ENCODE data around the gene ALOXE3. TPM values are rescaled to one million over a fixed set of nuclear protein-coding genes. Genes with fewer than 3 reads are reported as not detected.

The ALOXE3 gene
- polyA plus RNA-seq, 1 experiment = 0.04 TPM

DNA sequence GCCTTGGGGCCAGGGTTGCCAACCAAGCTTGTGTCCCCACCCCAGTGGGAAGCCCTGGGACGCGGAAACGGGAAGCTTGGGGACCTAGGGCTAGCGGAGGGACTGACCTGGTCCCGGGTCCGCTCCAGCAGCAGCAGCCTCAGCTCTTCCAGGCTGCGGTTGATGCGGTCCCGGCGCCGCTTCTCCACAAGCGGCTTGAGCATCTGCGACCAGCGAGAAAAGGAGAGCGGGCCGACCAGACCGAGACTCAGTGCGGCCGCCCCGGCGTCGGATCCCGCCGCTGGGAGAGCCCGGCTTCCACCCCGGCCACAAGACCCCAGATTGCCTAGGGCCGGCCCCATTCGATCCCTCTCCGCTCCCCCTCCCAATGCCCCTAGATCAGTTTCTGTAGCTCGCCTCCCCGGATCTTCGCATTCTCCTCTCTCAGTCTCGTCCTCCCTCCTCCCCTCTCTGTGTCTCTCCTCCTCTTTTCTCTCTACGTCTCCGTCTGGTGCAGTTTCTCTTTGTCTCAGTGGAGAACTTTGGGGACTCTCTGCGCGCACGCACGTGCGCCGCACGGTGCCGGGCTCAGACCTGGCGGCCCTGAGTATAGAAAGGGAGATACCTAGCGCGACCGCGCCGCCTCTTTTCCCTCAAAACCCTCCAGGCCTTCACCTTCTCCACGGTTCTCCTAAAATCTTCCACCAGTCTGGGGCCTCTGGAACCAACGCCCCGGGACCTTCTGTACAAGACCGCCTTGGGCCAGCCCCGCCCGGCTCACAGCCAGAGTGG lies 4.8 kb upstream of the ALOXE3 start:
- peak overlapping the region; percentile 69 for H3K4me3 ChIP-seq (ENCODE audit: low read depth, low read length)
- CTCF ChIA-PET = interaction anchor here (1.2 to 1.7 kb wide), 2 partner anchors 10 to 35 kb away, joined by 3 to 9 read pairs; no protein-coding TSS in a partner anchor
- H3K9me3 ChIP-seq (ENCODE audit: control insufficient read depth, insufficient read depth, low read length) = no peaks in the 10 kb centered on the region; the same call in 1 of the 2 replicates
- POLR2A ChIA-PET = interaction anchor here (0.6 kb wide), 1 partner anchor 34 kb away, joined by 3 read pairs; no protein-coding TSS in a partner anchor
- peaks cover 6% of the 10 kb centered on the region for H3K27me3 ChIP-seq (ENCODE audit: control insufficient read depth, insufficient read depth, low read length)
- DNase-seq (ENCODE audit: low read depth, low spot score) = no peak
- H3K27ac ChIP-seq (ENCODE audit: low read depth, low read length) = no peak overlapping the region
- TF ChIP-seq, protein P1, sequence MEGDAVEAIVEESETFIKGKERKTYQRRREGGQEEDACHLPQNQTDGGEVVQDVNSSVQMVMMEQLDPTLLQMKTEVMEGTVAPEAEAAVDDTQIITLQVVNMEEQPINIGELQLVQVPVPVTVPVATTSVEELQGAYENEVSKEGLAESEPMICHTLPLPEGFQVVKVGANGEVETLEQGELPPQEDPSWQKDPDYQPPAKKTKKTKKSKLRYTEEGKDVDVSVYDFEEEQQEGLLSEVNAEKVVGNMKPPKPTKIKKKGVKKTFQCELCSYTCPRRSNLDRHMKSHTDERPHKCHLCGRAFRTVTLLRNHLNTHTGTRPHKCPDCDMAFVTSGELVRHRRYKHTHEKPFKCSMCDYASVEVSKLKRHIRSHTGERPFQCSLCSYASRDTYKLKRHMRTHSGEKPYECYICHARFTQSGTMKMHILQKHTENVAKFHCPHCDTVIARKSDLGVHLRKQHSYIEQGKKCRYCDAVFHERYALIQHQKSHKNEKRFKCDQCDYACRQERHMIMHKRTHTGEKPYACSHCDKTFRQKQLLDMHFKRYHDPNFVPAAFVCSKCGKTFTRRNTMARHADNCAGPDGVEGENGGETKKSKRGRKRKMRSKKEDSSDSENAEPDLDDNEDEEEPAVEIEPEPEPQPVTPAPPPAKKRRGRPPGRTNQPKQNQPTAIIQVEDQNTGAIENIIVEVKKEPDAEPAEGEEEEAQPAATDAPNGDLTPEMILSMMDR (IDR thresholded peaks at IDR 0.05; ENCODE audit: low read depth, low read length) = no peak

DNA sequence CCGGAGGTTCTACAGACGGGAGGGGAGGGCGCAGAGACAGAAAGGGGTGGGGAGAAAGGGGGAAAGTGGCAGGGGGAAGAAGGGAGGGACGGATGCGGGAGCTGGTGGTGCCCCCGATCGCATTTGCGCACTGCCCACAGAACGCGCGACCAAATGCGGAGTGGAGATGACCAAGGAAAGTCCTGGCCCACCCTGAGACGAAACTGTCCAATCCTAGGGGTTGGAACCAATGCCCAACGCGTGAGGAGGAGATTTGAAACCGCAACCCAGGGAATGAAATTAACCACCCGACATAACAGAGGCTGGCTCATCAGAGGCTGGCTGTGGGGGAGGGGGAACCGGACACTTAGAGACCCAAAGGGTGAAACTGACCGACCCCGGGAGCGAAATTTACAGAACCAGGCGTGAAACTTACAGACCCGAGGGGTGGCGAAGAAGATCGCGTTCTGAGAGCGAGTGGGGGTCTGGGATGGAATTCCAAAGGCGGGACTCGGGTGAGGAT lies 4.2 kb upstream of the ALOXE3 start:
- Histone ChIP-seq H3K4me3 (ENCODE audit: low read depth, low read length) (peak overlapping the region; percentile 69), H3K27ac (ENCODE audit: low read depth, low read length) (no peak overlapping the region), H3K27me3 (ENCODE audit: control insufficient read depth, insufficient read depth, low read length) (peaks cover 7% of the 10 kb centered on the region), H3K9me3 (ENCODE audit: control insufficient read depth, insufficient read depth, low read length) (no peaks in the 10 kb centered on the region; the same call in 1 of the 2 replicates)
- ChIA-PET POLR2A (interaction anchor here (0.6 to 1.1 kb wide), 4 partner anchors 34 to 100 kb away, joined by 3 to 5 read pairs (median 3); no protein-coding TSS in a partner anchor), CTCF (interaction anchor here (0.6 to 1.2 kb wide), 2 partner anchors 11 to 55 kb away, joined by 3 read pairs; no protein-coding TSS in a partner anchor)
- DNase-seq (ENCODE audit: low read depth, low spot score) = no peak
- TF ChIP-seq, protein P1 (IDR thresholded peaks at IDR 0.05; ENCODE audit: low read depth, low read length) = no peak

DNA sequence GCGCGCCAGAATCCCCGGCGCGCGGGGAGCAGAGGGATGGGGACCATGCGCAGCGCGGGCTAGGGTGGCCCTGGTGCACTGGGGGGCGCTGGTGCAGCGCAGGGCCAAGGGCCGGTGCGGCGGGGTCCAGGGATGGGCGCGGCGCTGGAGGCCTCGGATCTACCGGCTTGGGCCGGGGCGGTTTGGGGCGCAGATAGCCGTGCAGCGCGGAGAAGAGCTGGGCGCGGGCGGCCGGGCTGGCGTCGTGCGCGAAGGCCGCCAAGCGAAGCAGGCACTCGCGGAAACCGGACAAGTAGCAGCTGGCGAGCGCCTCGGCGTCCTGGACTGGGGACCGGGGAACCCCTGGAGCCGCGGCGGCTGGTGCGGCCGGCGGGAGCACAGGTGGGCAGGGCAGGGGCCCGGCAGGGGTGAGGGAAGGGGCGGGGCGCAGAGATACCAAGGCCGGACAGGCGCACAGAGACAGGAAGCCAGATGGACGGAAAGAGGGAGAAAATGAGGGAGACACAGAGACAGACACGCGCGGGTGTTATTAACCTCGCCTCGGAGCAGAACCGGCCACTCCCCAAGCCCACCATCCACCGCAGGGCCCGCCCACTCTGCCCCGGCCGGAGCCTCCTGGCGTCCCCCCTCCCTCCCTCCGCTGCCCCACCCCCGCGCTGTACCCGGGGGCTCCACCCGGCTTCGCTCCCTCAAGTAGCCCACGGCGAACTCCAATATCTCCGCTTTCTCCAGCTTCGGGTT lies 3.5 kb upstream of the ALOXE3 start:
- no peak for DNase-seq (ENCODE audit: low read depth, low spot score)
- Histone ChIP-seq H3K4me3 (ENCODE audit: low read depth, low read length) (peak overlapping the region; percentile 69), H3K27me3 (ENCODE audit: control insufficient read depth, insufficient read depth, low read length) (peaks cover 12% of the 10 kb centered on the region), H3K27ac (ENCODE audit: low read depth, low read length) (no peak overlapping the region), H3K9me3 (ENCODE audit: control insufficient read depth, insufficient read depth, low read length) (no peaks in the 10 kb centered on the region; the same call in 1 of the 2 replicates)
- TF ChIP-seq, protein P1 (IDR thresholded peaks at IDR 0.05; ENCODE audit: low read depth, low read length) = peak; percentile 43
- POLR2A ChIA-PET = interaction anchor here (0.7 to 1.1 kb wide), 3 partner anchors 51 to 101 kb away, joined by 3 to 5 read pairs (median 3); no protein-coding TSS in a partner anchor
- CTCF ChIA-PET = interaction anchor here (0.6 to 1.2 kb wide), 3 partner anchors 12 to 55 kb away, joined by 3 read pairs; no protein-coding TSS in a partner anchor

DNA sequence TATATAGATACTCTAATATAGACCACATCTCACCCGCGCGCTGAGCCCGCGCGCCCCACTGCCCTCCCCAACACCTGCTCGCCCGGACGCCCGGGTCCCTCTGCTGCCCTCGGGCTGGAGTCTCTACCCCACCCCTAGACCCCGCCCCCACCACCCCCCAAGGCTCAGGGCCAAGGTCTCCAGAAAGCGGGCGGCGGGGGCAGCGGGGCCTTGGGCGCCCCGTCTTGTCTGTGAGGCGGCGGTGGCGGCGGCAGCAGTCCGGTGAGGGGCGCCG lies 3.0 kb upstream of the ALOXE3 start:
- no peak overlapping the region for H3K27ac ChIP-seq (ENCODE audit: low read depth, low read length)
- peaks cover 17% of the 10 kb centered on the region for H3K27me3 ChIP-seq (ENCODE audit: control insufficient read depth, insufficient read depth, low read length)
- TF ChIP-seq, protein P1 (IDR thresholded peaks at IDR 0.05; ENCODE audit: low read depth, low read length) = no peak
- no peak for DNase-seq (ENCODE audit: low read depth, low spot score)
- no peaks in the 10 kb centered on the region; the same call in 1 of the 2 replicates for H3K9me3 ChIP-seq (ENCODE audit: control insufficient read depth, insufficient read depth, low read length)
- peak overlapping the region; percentile 69 for H3K4me3 ChIP-seq (ENCODE audit: low read depth, low read length)
- ChIA-PET POLR2A (no interaction called here), CTCF (no interaction called here)

Data from AG04450 (cell line).